Amniotic epithelial cell (primary cell): ENCODE data around the gene FOXC1.

Experiments used
- DNase-seq: peaks from one replicate; pipeline ENCODE4 v3.0.0-alpha.2; 2010; ENCODE audit warnings: low read depth

The FOXC1 gene

DNA sequence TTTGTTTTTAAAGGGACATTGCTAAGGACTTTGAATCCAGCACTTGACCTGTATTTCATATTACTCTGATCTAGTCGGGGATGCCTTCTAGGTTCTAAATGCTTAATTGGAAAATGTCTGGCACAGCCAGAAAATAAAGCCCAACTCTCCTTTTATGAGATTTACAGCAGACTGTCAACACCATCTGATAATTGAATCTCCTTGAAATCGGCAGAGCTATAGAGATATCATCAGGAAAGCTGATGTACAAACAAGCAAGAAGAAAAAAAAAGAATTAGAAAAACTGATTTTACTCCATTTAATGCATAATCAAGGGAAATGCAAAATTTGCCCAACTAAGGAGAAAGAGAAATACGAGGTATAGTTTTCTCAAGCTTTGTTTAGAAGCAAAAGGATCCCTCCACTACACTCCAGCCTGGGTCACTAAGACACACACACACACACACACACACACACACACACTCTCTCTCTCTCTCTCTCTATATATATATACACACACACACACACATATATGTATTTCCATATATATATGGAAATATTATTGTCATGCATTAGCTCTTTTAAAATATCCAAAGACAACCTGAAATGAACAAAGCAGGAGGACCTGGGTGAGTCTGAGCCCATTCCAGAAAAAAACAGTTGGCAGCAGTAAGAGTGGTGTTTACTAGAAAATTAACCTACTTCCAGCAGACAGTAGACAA is 9.5 kb upstream of the FOXC1 start:
- DNase-seq: no peak

DNA sequence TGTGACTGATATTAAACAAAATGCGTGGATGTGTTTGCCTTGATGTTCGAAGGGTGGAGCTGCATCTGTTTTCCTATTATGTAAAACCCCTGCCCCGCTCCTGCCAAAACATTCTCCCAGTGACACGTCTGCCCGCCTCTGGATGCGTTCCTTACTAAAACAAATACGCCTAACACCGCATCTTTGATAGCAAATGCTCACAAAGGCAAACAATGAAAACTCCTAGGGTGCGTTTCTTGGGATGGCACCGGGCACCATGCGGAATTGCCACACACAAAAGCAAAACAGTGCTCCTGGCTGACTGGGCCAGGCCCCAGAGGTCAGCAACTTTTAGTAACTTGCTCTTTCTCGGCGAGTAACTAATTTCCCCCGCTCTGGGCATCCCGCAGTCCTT is 9.0 kb upstream of the FOXC1 start:
- no peak for DNase-seq

DNA sequence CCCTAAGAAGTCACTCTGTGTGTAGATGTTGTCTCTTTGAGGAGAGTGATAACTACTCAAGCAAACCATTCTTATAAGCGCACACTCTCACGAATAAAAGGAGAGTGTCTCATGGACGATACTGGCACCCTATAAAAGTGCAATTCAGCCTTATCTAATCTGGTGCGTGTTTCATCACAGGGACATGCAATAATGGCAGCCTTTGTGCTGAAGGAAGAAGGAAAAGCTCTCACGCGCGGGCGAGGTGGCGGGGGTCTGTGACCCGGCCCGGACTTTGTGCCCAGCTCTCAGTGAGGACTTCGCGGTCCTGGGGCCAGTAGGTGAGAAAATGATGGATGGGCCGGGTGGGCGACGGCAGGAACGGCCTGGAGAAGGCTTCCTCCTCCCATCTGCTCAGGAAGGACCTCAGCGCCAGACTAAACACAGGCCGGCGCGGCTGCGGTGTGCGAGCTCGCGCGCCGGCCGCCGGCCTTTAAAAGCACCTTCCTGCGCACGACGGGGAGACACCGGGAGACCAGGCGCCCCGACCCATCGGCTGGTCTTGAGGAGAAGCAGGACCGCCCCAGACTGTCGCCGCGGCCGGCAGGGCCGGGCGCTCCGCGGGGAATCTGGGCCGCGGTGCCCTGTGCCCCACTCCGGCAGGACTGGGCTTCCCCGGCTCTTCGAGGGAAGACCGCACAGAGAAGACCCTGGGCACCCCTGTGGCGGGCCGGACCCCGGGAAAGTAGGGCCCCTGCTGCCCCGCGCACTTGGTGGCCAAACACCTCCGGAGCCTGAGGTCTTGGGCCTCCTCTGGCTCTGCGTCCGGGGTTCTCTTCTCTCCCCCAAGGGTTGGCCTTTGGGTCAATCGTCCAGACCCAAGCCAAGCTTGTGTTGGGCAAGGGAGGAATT is 8.3 kb upstream of the FOXC1 start:
- no peak for DNase-seq

DNA sequence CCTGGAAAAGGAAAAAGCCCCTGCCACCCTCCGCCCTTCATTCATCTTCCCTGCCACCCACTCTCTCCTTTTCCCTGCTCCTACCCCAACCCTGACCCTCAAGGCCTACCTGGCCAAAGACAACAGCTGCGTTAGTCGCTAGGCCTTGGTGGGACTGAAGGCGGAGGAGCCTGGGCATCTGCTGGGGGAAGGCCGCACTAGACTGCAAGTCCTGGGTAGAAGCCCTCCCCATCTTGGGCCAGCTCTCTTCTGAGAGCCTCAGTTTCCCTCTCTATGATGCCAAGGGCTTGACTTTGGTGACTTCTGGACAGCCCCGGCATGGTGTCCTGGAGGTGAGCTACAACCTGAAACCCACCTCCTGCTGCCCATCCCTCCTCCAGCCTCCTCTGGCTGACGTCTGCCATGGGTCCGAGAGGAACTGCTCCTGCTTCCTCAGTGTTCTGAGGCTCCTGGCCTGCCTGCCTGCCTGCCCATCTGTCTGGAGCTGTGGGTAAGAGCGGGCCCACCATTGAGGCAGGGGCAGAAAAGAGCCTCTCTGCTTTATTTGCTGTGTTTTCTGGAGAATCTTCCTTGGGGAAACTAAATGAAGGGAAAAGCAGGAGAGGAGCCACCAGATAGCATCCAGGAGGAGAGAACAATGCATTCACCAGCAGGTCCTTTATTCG is 7.5 kb upstream of the FOXC1 start:
- DNase-seq: no peak

DNA sequence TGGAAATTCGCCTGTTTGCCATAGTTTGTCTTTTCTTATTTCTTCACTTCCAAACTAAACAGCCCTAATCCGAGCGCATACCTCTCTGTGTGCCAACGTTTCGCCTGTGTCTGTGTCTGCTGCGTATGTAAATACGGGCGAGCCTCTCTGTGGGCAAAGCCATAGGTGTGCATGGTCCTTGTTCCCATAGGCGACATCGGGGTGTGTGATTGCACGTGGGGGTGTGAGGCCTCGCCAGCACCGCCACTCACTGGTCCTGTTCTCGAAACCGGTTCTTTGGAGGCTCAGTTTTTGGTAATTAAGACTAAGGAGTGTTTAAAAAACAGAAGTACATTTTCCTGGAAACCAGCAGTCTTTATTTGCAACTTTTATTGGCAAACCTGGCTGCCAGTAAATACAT is 6.0 kb upstream of the FOXC1 start:
- DNase-seq: no peak

DNA sequence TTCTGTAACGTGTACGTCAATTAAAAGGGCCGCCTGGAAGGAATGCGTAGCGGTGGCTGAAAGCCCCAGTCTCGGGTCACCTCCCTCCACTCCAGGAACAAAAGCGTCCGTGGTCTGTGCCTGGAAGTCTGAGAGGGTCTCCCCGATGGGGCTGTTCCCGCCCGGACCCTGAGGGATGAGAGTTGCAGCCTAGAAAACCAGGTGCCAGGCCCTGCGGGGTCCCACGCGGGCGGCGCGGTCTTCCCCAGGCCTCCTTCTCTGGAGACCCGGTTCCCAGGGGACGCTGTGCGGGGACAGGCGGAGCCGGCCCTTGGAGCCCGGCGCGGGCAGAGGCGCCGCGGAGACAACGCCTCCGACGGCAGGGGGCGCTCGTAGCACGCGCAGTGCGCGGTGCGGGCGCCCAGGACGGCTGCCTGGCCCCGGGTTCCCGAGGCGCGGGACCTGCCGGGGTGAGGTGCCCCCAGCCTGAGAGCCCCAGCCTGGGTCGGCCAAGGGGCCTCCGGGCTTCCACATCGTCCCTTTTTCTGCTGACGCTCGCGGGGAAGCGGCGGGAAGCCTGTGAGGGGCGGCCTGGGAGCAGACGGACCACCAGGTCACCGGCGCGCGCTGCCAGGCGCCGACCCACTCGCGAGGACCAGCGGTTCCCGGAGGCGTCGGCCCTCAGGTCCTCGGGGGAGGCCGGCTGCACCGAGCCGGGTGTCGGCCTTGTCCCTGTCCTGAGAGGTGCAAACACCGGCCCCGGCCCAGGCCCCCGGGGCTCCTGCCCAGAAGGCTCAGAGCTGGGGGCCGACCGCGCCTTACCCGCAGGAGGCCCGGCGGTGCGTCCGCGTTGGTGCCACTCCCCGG is 5.3 kb upstream of the FOXC1 start:
- DNase-seq: no peak

DNA sequence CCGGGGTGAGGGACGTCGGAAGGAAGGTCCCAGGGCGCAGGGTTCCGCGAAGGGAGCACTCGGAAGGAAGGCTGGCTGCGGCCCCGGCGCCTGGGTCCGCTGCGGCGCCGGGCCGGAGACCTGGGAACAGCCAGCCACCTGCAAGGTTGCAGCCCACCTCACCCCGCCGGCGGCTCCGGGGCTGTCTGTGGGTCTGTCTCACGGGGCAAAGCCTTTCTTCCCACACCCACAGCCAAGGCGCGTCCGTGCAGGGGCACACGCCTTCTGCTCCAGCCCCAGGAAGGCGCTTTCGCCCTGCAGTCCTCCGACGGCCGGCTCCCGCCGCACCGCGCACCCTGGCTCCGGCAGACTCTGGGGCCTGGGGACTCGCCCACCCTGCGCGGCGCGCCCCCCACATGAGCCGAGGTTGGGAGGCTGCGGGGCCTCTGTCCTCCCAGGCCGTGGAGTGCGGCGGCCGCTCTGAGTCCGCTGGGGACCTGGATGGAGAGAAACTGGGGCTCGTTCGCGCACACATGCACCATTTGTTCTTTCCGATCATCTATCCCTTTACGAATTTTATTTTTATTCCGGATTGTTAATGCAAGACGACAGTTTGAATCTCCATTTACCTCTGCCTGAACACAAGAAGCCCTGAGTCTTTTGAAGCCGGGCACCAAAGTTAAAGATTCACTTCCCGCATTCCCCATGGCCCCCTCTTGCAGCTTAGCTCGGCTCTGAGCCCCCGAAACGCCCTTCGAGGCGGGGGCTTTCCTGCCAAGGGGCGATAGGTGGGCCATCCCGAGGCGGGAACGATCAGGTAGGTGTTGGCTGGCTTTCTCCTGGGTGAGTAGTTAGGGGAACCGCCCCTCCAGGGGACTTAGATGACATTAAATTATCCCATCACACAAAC is 4.5 kb upstream of the FOXC1 start:
- no peak for DNase-seq

DNA sequence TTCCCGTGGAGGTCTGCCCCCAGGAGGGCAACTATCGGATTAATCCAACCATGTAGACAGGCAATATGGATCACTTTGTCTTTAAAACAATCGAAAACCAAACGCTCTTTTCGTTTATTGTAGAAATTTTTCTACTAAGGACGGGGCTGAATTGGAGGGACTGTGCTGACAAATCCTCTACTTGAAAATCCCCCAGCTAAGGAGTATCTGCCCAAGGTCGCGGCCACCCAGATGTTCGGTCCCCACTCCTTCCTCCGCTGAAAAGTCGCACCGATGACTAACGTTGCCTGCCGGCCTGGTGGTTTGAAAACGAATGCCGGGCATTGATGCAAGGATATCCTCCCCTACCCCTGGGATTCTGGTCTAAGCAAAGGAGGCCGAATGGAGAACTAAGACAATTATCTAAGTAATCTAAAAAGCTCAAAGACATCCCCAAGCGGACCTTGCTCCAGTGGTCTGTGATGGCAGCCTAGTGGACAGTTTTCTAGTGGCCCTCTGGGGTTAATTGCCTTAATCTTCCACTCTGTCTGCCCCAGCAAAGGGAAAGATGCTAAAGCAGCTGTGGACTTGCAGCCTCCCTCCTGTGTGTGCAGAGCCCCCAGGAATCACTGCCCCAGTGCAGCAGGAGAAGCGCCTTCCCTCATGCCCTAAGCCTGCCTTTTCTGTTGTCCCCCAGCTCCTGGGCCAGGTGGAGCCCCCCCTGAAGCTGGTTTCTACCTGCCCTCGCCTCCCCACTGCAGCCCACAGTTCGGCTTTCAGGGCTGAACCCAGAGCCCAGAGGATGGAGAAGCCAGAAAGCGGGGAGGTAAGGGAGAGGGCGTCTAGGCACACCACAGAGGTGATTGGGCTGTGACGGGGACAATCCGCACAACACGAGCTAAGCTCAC is 3.6 kb upstream of the FOXC1 start:
- no peak for DNase-seq

DNA sequence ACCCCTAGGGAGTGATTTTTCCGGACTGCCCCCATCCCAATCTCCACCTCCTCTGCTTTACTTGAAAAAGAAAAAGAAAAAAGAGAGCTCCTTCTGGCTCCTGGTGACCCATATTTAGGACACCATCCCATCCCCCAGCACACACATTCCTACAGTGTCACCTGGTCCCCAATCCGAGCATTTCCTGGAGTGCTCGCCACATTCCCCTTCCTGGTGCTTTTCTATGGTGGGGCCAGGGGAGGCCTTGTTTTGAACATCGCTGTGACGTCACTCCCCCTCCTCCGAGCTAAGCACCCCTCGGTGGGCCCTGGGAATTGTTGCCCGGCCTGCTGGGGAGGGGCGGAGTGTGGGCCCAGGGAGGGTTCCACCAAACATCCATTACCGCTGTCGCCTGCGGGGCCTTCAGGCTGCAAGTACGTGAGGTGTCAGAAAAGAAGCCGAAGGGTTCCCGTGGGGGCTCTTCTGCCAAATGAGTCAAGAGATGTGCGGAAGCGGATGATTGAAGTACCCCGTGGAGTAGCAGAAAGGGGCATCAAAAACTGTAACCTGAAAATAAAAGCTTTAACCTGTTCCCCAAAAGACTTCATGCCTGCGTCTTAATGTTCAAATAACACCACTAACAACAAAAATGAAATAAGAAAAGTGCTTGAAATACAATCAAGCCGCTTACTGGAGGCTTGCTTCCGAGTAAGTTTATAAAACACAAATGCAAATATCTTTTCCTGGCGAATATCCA is 2.8 kb upstream of the FOXC1 start:
- DNase-seq: no peak

DNA sequence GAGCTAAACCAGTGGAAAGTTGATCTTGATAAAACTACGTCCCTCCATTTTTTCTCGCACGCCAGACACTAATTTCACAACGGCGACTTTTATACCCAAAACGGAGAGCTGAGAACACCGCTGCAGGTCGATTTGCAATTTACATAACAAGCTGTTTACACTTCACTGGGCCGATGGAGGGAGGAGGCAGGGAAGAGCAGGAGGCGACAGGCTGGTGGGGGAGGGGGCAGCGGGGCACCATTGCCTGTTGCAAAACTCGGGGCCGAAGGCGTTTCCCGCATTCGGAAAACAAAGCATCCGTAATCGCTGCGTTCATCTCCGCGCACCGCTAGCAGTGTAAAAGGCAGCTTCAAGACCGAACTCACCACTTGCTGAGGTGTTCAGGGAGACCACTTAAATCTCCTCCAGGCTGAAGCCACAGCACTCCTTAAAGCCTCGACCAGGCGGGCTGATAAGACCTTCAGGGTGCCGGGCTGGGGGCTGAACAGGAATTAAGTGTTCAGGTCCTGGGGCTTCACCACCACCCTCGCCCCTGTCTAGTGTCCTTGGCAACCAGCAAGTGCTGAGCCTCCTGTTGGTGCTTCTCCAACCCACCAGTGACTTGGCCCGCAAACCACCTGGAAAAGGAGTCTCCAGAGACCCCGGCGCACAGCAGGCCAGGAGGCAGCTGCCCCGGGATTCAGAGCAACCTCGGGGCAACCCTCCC is 2.0 kb upstream of the FOXC1 start:
- no peak for DNase-seq

DNA sequence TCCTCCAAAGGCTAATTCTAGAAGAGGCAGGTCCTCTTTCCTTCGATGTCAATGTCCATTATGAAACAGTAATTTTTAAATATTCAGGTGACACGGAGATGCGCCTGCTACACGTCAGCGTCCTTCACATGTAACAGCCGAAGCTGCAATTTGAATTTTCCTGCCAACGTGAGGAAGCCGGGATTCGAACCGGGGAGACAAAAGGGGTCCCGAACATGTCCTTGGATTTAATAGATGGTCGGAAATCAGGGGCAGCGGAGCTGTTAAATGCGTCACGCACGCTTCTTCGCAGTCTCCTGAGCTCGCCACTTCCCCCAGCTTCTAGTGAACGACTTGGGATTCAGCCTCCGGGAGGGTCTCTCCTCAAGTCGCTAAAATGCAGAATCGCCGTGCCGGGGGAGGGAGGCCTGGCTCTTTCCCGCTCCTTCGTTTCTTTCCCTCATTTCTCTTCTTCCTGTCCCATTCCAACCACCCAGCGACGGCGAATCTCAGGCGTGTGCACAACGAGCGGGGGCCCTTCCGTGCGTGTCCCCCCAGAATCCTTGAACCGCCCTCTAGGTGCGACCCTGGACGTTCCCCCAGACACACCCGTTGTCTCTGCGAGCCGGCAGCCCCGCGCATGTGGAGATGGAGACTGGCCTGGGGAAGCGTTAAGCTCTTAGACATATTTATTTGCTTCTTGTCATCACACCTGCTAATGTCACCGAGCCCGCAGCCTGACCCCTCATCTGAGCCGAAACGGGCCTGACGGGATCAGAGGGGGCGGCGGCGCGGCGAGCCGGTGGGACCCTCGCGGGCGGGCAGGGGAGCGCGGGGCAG is 1.3 kb upstream of the FOXC1 start:
- DNase-seq: no peak

DNA sequence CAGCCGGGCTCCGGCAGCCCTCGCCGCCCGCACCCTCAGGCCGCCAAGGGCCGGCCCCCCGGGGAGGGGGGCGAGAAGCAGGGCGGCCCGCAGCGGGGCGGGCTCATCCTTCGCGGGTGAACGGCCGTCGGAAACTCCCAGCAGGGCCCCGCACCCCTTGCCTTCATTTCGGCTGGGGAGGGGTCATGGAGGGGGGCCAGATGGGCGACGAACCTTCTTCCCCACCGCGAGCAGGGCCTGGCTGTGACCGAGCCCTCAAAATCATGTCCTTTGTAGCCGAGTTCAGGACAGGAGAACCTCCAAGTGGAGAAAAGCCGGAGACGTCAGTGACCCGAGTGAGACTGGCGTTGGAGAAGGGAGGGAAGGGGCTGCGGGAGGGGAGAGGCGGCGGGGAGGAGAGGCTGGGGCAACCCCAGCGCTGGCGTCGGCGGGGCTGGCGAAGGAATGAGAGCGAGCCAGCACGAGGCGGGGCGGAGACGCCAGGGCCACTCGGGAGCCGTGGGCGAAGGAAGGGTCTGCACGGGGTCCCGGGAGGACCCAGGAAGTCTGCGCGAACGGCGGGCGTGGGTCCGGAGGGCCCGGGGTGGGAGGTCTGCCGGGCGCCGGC is 571 bp upstream of the FOXC1 start:
- DNase-seq: no peak

DNA sequence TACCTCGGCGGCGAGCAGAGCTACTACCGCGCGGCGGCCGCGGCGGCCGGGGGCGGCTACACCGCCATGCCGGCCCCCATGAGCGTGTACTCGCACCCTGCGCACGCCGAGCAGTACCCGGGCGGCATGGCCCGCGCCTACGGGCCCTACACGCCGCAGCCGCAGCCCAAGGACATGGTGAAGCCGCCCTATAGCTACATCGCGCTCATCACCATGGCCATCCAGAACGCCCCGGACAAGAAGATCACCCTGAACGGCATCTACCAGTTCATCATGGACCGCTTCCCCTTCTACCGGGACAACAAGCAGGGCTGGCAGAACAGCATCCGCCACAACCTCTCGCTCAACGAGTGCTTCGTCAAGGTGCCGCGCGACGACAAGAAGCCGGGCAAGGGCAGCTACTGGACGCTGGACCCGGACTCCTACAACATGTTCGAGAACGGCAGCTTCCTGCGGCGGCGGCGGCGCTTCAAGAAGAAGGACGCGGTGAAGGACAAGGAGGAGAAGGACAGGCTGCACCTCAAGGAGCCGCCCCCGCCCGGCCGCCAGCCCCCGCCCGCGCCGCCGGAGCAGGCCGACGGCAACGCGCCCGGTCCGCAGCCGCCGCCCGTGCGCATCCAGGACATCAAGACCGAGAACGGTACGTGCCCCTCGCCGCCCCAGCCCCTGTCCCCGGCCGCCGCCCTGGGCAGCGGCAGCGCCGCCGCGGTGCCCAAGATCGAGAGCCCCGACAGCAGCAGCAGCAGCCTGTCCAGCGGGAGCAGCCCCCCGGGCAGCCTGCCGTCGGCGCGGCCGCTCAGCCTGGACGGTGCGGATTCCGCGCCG is 994 bp downstream of the FOXC1 start:
- DNase-seq: no peak

DNA sequence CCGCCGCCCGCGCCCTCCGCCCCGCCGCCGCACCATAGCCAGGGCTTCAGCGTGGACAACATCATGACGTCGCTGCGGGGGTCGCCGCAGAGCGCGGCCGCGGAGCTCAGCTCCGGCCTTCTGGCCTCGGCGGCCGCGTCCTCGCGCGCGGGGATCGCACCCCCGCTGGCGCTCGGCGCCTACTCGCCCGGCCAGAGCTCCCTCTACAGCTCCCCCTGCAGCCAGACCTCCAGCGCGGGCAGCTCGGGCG is 1.5 kb downstream of the FOXC1 start:
- DNase-seq: no peak

DNA sequence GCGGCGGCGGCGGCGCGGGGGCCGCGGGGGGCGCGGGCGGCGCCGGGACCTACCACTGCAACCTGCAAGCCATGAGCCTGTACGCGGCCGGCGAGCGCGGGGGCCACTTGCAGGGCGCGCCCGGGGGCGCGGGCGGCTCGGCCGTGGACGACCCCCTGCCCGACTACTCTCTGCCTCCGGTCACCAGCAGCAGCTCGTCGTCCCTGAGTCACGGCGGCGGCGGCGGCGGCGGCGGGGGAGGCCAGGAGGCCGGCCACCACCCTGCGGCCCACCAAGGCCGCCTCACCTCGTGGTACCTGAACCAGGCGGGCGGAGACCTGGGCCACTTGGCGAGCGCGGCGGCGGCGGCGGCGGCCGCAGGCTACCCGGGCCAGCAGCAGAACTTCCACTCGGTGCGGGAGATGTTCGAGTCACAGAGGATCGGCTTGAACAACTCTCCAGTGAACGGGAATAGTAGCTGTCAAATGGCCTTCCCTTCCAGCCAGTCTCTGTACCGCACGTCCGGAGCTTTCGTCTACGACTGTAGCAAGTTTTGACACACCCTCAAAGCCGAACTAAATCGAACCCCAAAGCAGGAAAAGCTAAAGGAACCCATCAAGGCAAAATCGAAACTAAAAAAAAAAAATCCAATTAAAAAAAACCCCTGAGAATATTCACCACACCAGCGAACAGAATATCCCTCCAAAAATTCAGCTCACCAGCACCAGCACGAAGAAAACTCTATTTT is 2.0 kb downstream of the FOXC1 start:
- DNase-seq: no peak

DNA sequence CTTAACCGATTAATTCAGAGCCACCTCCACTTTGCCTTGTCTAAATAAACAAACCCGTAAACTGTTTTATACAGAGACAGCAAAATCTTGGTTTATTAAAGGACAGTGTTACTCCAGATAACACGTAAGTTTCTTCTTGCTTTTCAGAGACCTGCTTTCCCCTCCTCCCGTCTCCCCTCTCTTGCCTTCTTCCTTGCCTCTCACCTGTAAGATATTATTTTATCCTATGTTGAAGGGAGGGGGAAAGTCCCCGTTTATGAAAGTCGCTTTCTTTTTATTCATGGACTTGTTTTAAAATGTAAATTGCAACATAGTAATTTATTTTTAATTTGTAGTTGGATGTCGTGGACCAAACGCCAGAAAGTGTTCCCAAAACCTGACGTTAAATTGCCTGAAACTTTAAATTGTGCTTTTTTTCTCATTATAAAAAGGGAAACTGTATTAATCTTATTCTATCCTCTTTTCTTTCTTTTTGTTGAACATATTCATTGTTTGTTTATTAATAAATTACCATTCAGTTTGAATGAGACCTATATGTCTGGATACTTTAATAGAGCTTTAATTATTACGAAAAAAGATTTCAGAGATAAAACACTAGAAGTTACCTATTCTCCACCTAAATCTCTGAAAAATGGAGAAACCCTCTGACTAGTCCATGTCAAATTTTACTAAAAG is 2.7 kb downstream of the FOXC1 start:
- DNase-seq: no peak
